ENCODE data around the gene SNAI3.
A peak's percentile ranks its signal among the peaks of the same experiment; 100 is the strongest.

SNAI3 gene

GRCh38 chr16:88687676-88688012 lies 1.3 kb upstream of the SNAI3 start:
- no peak for TF ChIP-seq CTCF (IDR thresholded peaks at IDR 0.05; ENCODE audit: borderline replicate concordance, insufficient read depth, low read depth, low read length)

DNA sequence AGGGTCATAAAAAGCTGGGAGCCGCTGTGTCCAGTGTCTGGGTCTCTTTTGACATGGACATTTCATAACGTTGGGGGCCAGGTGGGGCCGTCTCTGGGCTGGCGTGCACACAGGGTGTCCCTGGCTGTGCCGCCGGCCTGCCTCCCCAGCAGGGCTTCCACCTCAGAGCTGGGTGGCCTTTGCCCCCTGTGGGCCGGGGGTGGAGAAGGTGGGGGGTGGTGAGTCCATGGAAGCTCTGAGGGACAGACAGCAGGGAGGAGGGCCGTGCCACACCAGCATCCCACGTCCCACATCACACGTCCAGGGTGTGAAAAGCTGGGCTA lies 908 bp upstream of the SNAI3 start:
- no peak for TF ChIP-seq CTCF (IDR thresholded peaks at IDR 0.05; ENCODE audit: borderline replicate concordance, insufficient read depth, low read depth, low read length)
- no peak overlapping the region for H3K4me3 ChIP-seq (ENCODE audit: low read depth, low read length)

More at GRCh38 chr16:88687676-88688012, 1.3 kb upstream of the SNAI3 start:
- H3K4me3 ChIP-seq (ENCODE audit: low read depth, low read length): no peak overlapping the region

DNA sequence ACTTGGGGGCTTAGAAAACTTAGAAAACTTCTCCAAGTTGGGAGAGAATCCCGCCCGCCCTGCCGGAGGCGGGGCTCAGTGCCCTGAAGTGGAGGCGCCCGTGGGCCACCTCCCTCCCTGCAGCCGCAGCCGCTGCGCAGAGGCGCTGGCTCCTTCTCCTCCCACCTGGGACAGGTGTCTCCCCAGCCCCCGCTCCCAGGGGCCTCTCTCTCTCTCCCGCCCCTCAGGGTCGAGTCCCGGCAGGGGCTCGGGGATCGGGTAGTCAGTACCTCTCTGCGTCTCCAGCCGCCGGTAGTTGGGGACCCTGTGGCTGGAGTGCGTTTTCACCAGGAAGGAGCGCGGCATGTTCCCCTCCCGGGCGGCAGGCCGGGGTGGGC lies 257 bp downstream of the SNAI3 start:
- peak overlapping the region; percentile 65 for H3K4me3 ChIP-seq (ENCODE audit: low read depth, low read length)
- TF ChIP-seq CTCF (IDR thresholded peaks at IDR 0.05; ENCODE audit: borderline replicate concordance, insufficient read depth, low read depth, low read length): no peak

GRCh38 chr16:88685156-88686061 lies 898 bp downstream of the SNAI3 start:
- peak; percentile 68 for TF ChIP-seq CTCF (IDR thresholded peaks at IDR 0.05; ENCODE audit: borderline replicate concordance, insufficient read depth, low read depth, low read length)
- H3K4me3 ChIP-seq (ENCODE audit: low read depth, low read length): peak overlapping the region; percentile 65

DNA sequence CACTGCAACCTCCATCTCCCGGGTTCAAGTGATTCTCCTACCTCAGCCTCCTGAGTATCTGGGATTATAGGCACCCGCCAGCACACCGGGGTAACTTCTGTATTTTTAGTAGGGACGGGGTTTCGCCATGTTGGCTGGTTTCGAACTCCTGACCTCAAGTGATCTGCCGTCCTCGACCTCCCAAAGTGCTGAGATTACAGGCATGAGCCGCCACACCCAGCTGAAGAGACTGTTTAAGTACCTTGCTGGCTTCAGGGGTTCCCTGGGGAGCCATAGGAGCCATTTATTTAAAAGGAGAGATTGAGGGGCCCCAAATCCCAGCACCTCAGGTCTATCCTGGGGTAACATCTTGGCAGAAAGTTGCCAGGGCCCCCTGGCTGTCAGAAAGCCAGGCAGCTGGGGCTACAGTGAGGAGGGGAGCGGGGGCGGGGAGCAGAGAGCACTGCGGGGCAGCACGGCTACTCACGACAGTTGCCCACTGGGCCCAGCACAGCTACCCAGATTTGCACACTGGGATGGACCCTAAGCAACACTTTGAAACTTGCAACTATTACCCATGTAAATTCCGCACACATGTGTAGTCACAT lies 1.6 kb downstream of the SNAI3 start:
- H3K4me3 ChIP-seq (ENCODE audit: low read depth, low read length): no peak overlapping the region
- no peak for TF ChIP-seq CTCF (IDR thresholded peaks at IDR 0.05; ENCODE audit: borderline replicate concordance, insufficient read depth, low read depth, low read length)

- no peak for TF ChIP-seq CTCF (IDR thresholded peaks at IDR 0.05; ENCODE audit: borderline replicate concordance, insufficient read depth, low read depth, low read length)
- peak overlapping the region; percentile 35 for H3K4me3 ChIP-seq (ENCODE audit: low read depth, low read length)
Observed at GRCh38 chr16:88681709-88682451, 4.4 kb downstream of the SNAI3 start.
